Measurements from ENCODE around the gene ZBTB20. TPM values are rescaled to one million over a fixed set of nuclear protein-coding genes. Genes with fewer than 3 reads are reported as not detected.
A peak's percentile ranks its signal among the peaks of the same experiment; 100 is the strongest.

The ZBTB20 gene
- total and polyA plus RNA-seq, 4 donors = 3.1 to 57.4 (median 29.3) TPM

GRCh38 chr3:115095236-115095635, 51.9 kb downstream of the ZBTB20 start:
- no peak overlapping the region for H3K4me3 ChIP-seq (ENCODE audit: low read depth, low read length)
- no peaks in the 10 kb centered on the region for H3K9me3 ChIP-seq (ENCODE audit: control insufficient read depth, insufficient read depth, low read length)
- no peak for DNase-seq (ENCODE audit: low read depth in 4 of 6, low spot score in 6 of 6)
- H3K27me3 ChIP-seq (ENCODE audit: control insufficient read depth, insufficient read depth, low read length) = no peaks in the 10 kb centered on the region
- H3K4me1 ChIP-seq (ENCODE audit: control insufficient read depth, insufficient read depth, low read length) = no peaks in the 10 kb centered on the region
- no peak overlapping the region for H3K27ac ChIP-seq (ENCODE audit: low read depth, low read length)
- no CpG with 5 or more reads among the region's 1 CpG for WGBS (ENCODE audit: insufficient coverage)
- H3K36me3 ChIP-seq (ENCODE audit: control insufficient read depth, insufficient read depth, low read length) = no peaks in the 10 kb centered on the region

GRCh38 chr3:115092220-115092791, 54.8 kb downstream of the ZBTB20 start:
- Histone ChIP-seq H3K4me3 (ENCODE audit: low read depth, low read length) (peak overlapping the region; percentile 2), H3K27me3 (ENCODE audit: control insufficient read depth, insufficient read depth, low read length) (no peaks in the 10 kb centered on the region), H3K4me1 (ENCODE audit: control insufficient read depth, insufficient read depth, low read length) (no peaks in the 10 kb centered on the region), H3K36me3 (ENCODE audit: control insufficient read depth, insufficient read depth, low read length) (no peaks in the 10 kb centered on the region), H3K9me3 (ENCODE audit: control insufficient read depth, insufficient read depth, low read length) (no peaks in the 10 kb centered on the region), H3K27ac (ENCODE audit: low read depth, low read length) (peak overlapping the region; percentile 29)
- WGBS (ENCODE audit: insufficient coverage) = no CpG with 5 or more reads among the region's 4 CpGs
- peak in 5 of 6 donors; percentile 65 to 93 (median 82) for DNase-seq (ENCODE audit: low read depth in 4 of 6, low spot score in 6 of 6)

- Histone ChIP-seq H3K9me3 (ENCODE audit: control insufficient read depth, insufficient read depth, low read length) (no peaks in the 10 kb centered on the region), H3K27ac (ENCODE audit: low read depth, low read length) (no peak overlapping the region), H3K4me3 (ENCODE audit: low read depth, low read length) (no peak overlapping the region), H3K36me3 (ENCODE audit: control insufficient read depth, insufficient read depth, low read length) (no peaks in the 10 kb centered on the region), H3K4me1 (ENCODE audit: control insufficient read depth, insufficient read depth, low read length) (no peaks in the 10 kb centered on the region), H3K27me3 (ENCODE audit: control insufficient read depth, insufficient read depth, low read length) (no peaks in the 10 kb centered on the region)
- no peak for DNase-seq (ENCODE audit: low read depth in 4 of 6, low spot score in 6 of 6)
- no CpG with 5 or more reads among the region's 1 CpG for WGBS (ENCODE audit: insufficient coverage)
These were observed 56.4 kb downstream of the ZBTB20 start for GRCh38 chr3:115090712-115091111.

DNA sequence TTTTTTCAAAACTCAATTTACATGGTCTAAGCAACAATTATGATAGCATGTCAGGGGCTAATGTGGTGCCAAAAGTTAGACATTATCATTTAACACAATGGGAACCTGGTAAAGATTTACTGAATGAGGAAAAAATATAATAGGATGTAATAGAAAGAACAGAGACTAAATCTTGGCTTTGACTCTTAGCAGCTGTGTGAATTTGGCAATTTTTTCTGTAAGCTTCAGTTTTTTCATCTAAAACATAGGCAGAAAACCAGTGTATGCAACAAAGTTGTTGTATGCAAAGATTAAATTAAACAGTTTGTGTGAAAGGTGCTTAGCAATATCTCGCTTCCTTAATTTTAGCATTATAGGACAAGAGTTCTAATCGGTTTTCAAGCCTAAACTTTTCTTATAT, 57.6 kb downstream of the ZBTB20 start:
- Histone ChIP-seq H3K27me3 (ENCODE audit: control insufficient read depth, insufficient read depth, low read length) (no peaks in the 10 kb centered on the region), H3K9me3 (ENCODE audit: control insufficient read depth, insufficient read depth, low read length) (no peaks in the 10 kb centered on the region), H3K27ac (ENCODE audit: low read depth, low read length) (no peak overlapping the region), H3K36me3 (ENCODE audit: control insufficient read depth, insufficient read depth, low read length) (no peaks in the 10 kb centered on the region), H3K4me1 (ENCODE audit: control insufficient read depth, insufficient read depth, low read length) (no peaks in the 10 kb centered on the region), H3K4me3 (ENCODE audit: low read depth, low read length) (no peak overlapping the region)
- no CpG with 5 or more reads among the region's 2 CpGs for WGBS (ENCODE audit: insufficient coverage)
- no peak for DNase-seq (ENCODE audit: low read depth in 4 of 6, low spot score in 6 of 6)

DNA sequence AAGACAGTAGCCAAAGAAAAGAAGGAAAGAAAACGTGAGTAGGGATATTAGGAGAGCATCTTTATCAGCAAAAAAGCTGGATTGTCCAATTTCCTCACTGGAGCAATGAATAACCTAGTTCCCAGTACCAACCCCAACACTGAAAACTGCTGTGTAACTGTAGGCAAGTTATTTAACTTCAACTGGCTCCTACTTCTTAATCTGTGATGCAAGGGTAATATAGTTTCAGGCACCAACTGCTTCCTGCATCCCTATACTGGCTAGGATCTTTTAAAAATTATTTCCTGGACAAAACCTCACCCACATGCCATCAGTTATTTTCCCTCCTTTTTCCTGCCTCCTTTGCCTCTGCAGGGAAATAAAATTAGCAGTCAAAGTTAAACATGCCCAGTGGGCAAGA, 59.6 kb downstream of the ZBTB20 start:
- H3K9me3 ChIP-seq (ENCODE audit: control insufficient read depth, insufficient read depth, low read length) = no peaks in the 10 kb centered on the region
- WGBS (ENCODE audit: insufficient coverage) = 80% methylated on average over 1 of the region's 1 CpG
- no peak for DNase-seq (ENCODE audit: low read depth in 4 of 6, low spot score in 6 of 6)
- H3K27me3 ChIP-seq (ENCODE audit: control insufficient read depth, insufficient read depth, low read length) = no peaks in the 10 kb centered on the region
- no peak overlapping the region for H3K27ac ChIP-seq (ENCODE audit: low read depth, low read length)
- no peaks in the 10 kb centered on the region for H3K36me3 ChIP-seq (ENCODE audit: control insufficient read depth, insufficient read depth, low read length)
- no peaks in the 10 kb centered on the region for H3K4me1 ChIP-seq (ENCODE audit: control insufficient read depth, insufficient read depth, low read length)
- H3K4me3 ChIP-seq (ENCODE audit: low read depth, low read length) = no peak overlapping the region

- H3K36me3 ChIP-seq (ENCODE audit: control insufficient read depth, insufficient read depth, low read length) = no peaks in the 10 kb centered on the region
- no peaks in the 10 kb centered on the region for H3K9me3 ChIP-seq (ENCODE audit: control insufficient read depth, insufficient read depth, low read length)
- no peak overlapping the region for H3K4me3 ChIP-seq (ENCODE audit: low read depth, low read length)
- no CpG with 5 or more reads among the region's 2 CpGs for WGBS (ENCODE audit: insufficient coverage)
- H3K27ac ChIP-seq (ENCODE audit: low read depth, low read length) = no peak overlapping the region
- no peaks in the 10 kb centered on the region for H3K4me1 ChIP-seq (ENCODE audit: control insufficient read depth, insufficient read depth, low read length)
- no peak for DNase-seq (ENCODE audit: low read depth in 4 of 6, low spot score in 6 of 6)
- no peaks in the 10 kb centered on the region for H3K27me3 ChIP-seq (ENCODE audit: control insufficient read depth, insufficient read depth, low read length)
These were observed 60.7 kb downstream of the ZBTB20 start for GRCh38 chr3:115086344-115086743.

- no peaks in the 10 kb centered on the region for H3K4me1 ChIP-seq (ENCODE audit: control insufficient read depth, insufficient read depth, low read length)
- peak in 2 of 6 donors; percentile 63 to 77 for DNase-seq (ENCODE audit: low read depth in 4 of 6, low spot score in 6 of 6)
- H3K9me3 ChIP-seq (ENCODE audit: control insufficient read depth, insufficient read depth, low read length) = no peaks in the 10 kb centered on the region
- no peaks in the 10 kb centered on the region for H3K27me3 ChIP-seq (ENCODE audit: control insufficient read depth, insufficient read depth, low read length)
- WGBS (ENCODE audit: insufficient coverage) = no CpG with 5 or more reads among the region's 2 CpGs
- no peaks in the 10 kb centered on the region for H3K36me3 ChIP-seq (ENCODE audit: control insufficient read depth, insufficient read depth, low read length)
- H3K4me3 ChIP-seq (ENCODE audit: low read depth, low read length) = no peak overlapping the region
- H3K27ac ChIP-seq (ENCODE audit: low read depth, low read length) = no peak overlapping the region
These were observed 61.8 kb downstream of the ZBTB20 start for GRCh38 chr3:115085197-115085865.

DNA sequence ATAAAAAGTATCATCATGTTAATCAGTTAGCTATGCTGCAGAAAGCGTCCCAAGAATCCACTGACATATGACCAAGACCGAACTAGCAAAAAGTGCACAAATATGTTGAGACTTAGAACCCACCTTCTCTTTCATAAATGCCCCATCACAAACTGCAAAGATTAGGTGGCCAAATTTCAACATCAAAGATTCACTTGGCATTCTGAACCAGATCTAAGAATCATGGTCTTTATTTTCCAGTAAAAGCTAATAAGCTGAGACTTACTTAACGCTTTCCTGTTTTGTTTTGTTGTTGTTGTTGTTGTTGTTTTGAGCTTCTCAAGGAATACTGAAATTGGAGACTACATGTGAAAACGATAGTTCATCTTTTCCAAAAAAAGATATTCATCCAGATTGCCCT, 62.4 kb downstream of the ZBTB20 start:
- WGBS (ENCODE audit: insufficient coverage) = 92% methylated on average over 2 of the region's 4 CpGs
- Histone ChIP-seq H3K27ac (ENCODE audit: low read depth, low read length) (no peak overlapping the region), H3K4me1 (ENCODE audit: control insufficient read depth, insufficient read depth, low read length) (no peaks in the 10 kb centered on the region), H3K27me3 (ENCODE audit: control insufficient read depth, insufficient read depth, low read length) (no peaks in the 10 kb centered on the region), H3K9me3 (ENCODE audit: control insufficient read depth, insufficient read depth, low read length) (no peaks in the 10 kb centered on the region), H3K4me3 (ENCODE audit: low read depth, low read length) (no peak overlapping the region), H3K36me3 (ENCODE audit: control insufficient read depth, insufficient read depth, low read length) (no peaks in the 10 kb centered on the region)
- DNase-seq (ENCODE audit: low read depth in 4 of 6, low spot score in 6 of 6) = no peak

DNA sequence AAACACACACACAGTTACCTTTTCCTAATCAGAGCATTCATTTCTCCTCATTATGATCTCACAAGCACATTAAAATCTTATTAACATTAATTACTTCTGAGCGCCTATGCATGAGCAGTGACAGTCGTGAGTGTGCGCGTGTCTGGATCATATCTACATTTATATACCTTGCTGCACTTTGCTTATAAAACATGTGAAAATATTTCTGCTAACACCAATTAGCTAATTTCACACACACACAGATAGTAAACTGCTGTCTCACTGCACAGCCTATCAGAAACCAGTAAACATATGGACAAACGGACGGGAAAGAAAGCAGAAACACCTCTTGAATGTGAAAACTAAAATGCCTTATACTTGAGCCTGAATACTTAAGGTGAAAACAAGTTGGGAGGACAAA, 64.8 kb downstream of the ZBTB20 start:
- no peaks in the 10 kb centered on the region for H3K9me3 ChIP-seq (ENCODE audit: control insufficient read depth, insufficient read depth, low read length)
- WGBS (ENCODE audit: insufficient coverage) = 92% methylated on average over 4 of the region's 6 CpGs
- H3K27me3 ChIP-seq (ENCODE audit: control insufficient read depth, insufficient read depth, low read length) = no peaks in the 10 kb centered on the region
- H3K4me3 ChIP-seq (ENCODE audit: low read depth, low read length) = no peak overlapping the region
- no peaks in the 10 kb centered on the region for H3K4me1 ChIP-seq (ENCODE audit: control insufficient read depth, insufficient read depth, low read length)
- H3K36me3 ChIP-seq (ENCODE audit: control insufficient read depth, insufficient read depth, low read length) = no peaks in the 10 kb centered on the region
- no peak overlapping the region for H3K27ac ChIP-seq (ENCODE audit: low read depth, low read length)
- DNase-seq (ENCODE audit: low read depth in 4 of 6, low spot score in 6 of 6) = peak in 1 of 6 donors; percentile 58

GRCh38 chr3:115081444-115081843, 65.6 kb downstream of the ZBTB20 start:
- peak in 1 of 6 donors; percentile 40 for DNase-seq (ENCODE audit: low read depth in 4 of 6, low spot score in 6 of 6)
- Histone ChIP-seq H3K27me3 (ENCODE audit: control insufficient read depth, insufficient read depth, low read length) (no peaks in the 10 kb centered on the region), H3K36me3 (ENCODE audit: control insufficient read depth, insufficient read depth, low read length) (no peaks in the 10 kb centered on the region), H3K4me3 (ENCODE audit: low read depth, low read length) (no peak overlapping the region), H3K27ac (ENCODE audit: low read depth, low read length) (no peak overlapping the region), H3K4me1 (ENCODE audit: control insufficient read depth, insufficient read depth, low read length) (no peaks in the 10 kb centered on the region), H3K9me3 (ENCODE audit: control insufficient read depth, insufficient read depth, low read length) (no peaks in the 10 kb centered on the region)

Data from spinal cord (tissue), 10 donors.